Epithelial cell of esophagus (primary cell): ENCODE results near the gene REG4.

Experiments
- DNase-seq: peaks from one replicate; pipeline ENCODE4 v3.0.0; 2010; ENCODE audit warnings: low read depth
- H3K4me3 ChIP-seq: 2 replicates; pipeline ENCODE4 v1.5.1; 2011; ENCODE audit warnings: mild to moderate bottlenecking, low read length, control low read depth
- CTCF ChIP-seq: IDR thresholded peaks from 2 replicates; pipeline ENCODE4 v1.5.1; 2011; ENCODE audit warnings: low read depth, mild to moderate bottlenecking, low read length, control low read depth, inconsistent platforms; ENCODE audit not compliant: insufficient read depth; ENCODE audit errors: missing control alignments

The REG4 gene

GRCh38 chr1:119822406-119822805, 11.1 kb upstream of the REG4 start:
- H3K4me3 ChIP-seq: no peak overlapping the region
- no peak for TF ChIP-seq CTCF
- no peak for DNase-seq

- no peak for DNase-seq
- H3K4me3 ChIP-seq: no peak overlapping the region
- TF ChIP-seq CTCF: no peak
Measured at GRCh38 chr1:119818181-119818580, 6.9 kb upstream of the REG4 start.

GRCh38 chr1:119816407-119816806, 5.1 kb upstream of the REG4 start:
- TF ChIP-seq CTCF: no peak
- no peak overlapping the region for H3K4me3 ChIP-seq
- peak; percentile 29 for DNase-seq

- no peak for TF ChIP-seq CTCF
- H3K4me3 ChIP-seq: no peak overlapping the region
- DNase-seq: no peak
Measured at GRCh38 chr1:119815928-119816327, 4.7 kb upstream of the REG4 start.

- TF ChIP-seq CTCF: no peak
- DNase-seq: peak; percentile 32
Measured at GRCh38 chr1:119815361-119815760, 4.1 kb upstream of the REG4 start.

GRCh38 chr1:119814288-119814687, 3.0 kb upstream of the REG4 start:
- no peak overlapping the region for H3K4me3 ChIP-seq
- no peak for DNase-seq
- no peak for TF ChIP-seq CTCF

More at GRCh38 chr1:119815361-119815760, 4.1 kb upstream of the REG4 start:
- H3K4me3 ChIP-seq: no peak overlapping the region

GRCh38 chr1:119811985-119812557, 811 bp upstream of the REG4 start:
- no peak for TF ChIP-seq CTCF
- H3K4me3 ChIP-seq: no peak overlapping the region
- no peak for DNase-seq
